ENCODE data around the gene GFM2. TPM values are rescaled to one million over a fixed set of nuclear protein-coding genes. Genes with fewer than 3 reads are reported as not detected.
A peak's percentile ranks its signal among the peaks of the same experiment; 100 is the strongest.

Gene GFM2
- total and polyA plus RNA-seq, 2 of the 8 experiments (the other 6 are each of a cell fraction or from before 2014, with no cell fraction given) = 17.8 to 30.6 TPM

GRCh38 chr5:74684900-74685851, 81.7 kb downstream of the GFM2 start, which contains the start of gene HEXB (continued):
- TF ChIP-seq POU5F1 (IDR thresholded peaks at IDR 0.05; ENCODE audit: low read depth, low read length) (no peak), ASH2L (IDR thresholded peaks at IDR 0.05; ENCODE audit: low read length) (peak; percentile 86), TEAD4 (IDR thresholded peaks at IDR 0.05; ENCODE audit: low read depth, low read length) (no peak), CHD2 (IDR thresholded peaks at IDR 0.05; ENCODE audit: low read length) (no peak), BACH1 (IDR thresholded peaks at IDR 0.05; ENCODE audit: low read length) (no peak), KDM1A (IDR thresholded peaks at IDR 0.05; ENCODE audit: borderline replicate concordance, low read length) (peak; percentile 68), USF2 (IDR thresholded peaks at IDR 0.05; ENCODE audit: low read length) (0 out of 2 replicates have a peak, but pooled peaks have one; percentile 48), CEBPB (IDR thresholded peaks at IDR 0.05; ENCODE audit: low read depth, low read length) (no peak), SIRT6 (IDR thresholded peaks at IDR 0.05; ENCODE audit: low read length) (no peak), CHD1 (IDR thresholded peaks at IDR 0.05; ENCODE audit: low read depth, low read length) (no peak), MAFK (IDR thresholded peaks at IDR 0.05; ENCODE audit: low read depth, low read length) (no peak), HDAC6 (IDR thresholded peaks at IDR 0.05; ENCODE audit: low read depth, low read length) (no peak), KDM4A (IDR thresholded peaks at IDR 0.05; ENCODE audit: low read depth, low read length, severe bottlenecking) (peak; percentile 94), NANOG (IDR thresholded peaks at IDR 0.05; ENCODE audit: insufficient read depth, low read depth, low read length, poor library complexity, severe bottlenecking) (no peak), EZH2 (IDR thresholded peaks at IDR 0.05; ENCODE audit: low read depth, low read length, severe bottlenecking) (no peak), TCF12 (IDR thresholded peaks at IDR 0.05; ENCODE audit: low read depth, low read length) (no peak), HDAC2 (IDR thresholded peaks at IDR 0.05; ENCODE audit: borderline replicate concordance in 1 of 2, low read depth in 2 of 2, low read length in 2 of 2) (no peak), ZNF274 (IDR thresholded peaks at IDR 0.05; ENCODE audit: borderline replicate concordance, extremely low read depth, low read length) (no peak), SIN3A (conservative IDR thresholded peaks at IDR 0.05 in 1 of 2, IDR thresholded peaks at IDR 0.05 in 1 of 2; ENCODE audit: low read depth in 1 of 2, low read length in 2 of 2) (no peak; a peak in 1 of 4 replicates), RFX5 (IDR thresholded peaks at IDR 0.05; ENCODE audit: borderline replicate concordance, low read depth, low read length) (no peak), YY1 (IDR thresholded peaks at IDR 0.05; ENCODE audit: low read depth, low read length) (peak; percentile 73; the same call in 1 of the 2 replicates), CTBP2 (IDR thresholded peaks at IDR 0.05; ENCODE audit: borderline replicate concordance, insufficient read depth, insufficient read length, low read length) (no peak), JUN (IDR thresholded peaks at IDR 0.05; ENCODE audit: low read depth, low read length) (0 out of 2 replicates have a peak, but pooled peaks have one; percentile 29)
